Activated CD4-positive, alpha-beta memory T cell treated with anti-CD3 and anti-CD28 coated beads for 36 hours (primary cell): Measurements from ENCODE around the gene ARHGEF40. TPM values are rescaled to one million over a fixed set of nuclear protein-coding genes. Genes with fewer than 3 reads are reported as not detected.

Source experiments
- CTCF ChIA-PET: fragments of 350-600 bp; sonication (Branson Sonifier 250); formaldehyde crosslinking; loops from one replicate; lab custom pipeline; 2021; ENCODE audit warnings: antibody characterized with exemption, inconsistent platforms; lab: Charles Lee
- POLR2A ChIA-PET: fragments of 350-600 bp; sonication (Branson Sonifier 250); formaldehyde crosslinking; loops from one replicate; lab custom pipeline; 2021; ENCODE audit warnings: antibody characterized with exemption; lab: Charles Lee
- DNase-seq: peaks from one replicate; pipeline ENCODE4 v3.0.0-alpha.2; 2020
- H3K27ac Mint-ChIP-seq: one replicate; pipeline ENCODE4 v1.8.0; 2021; ENCODE audit warnings: mixed read lengths
- H3K27me3 Mint-ChIP-seq: one replicate; pipeline ENCODE4 v1.8.0; 2021; ENCODE audit warnings: mixed read lengths
- H3K36me3 Mint-ChIP-seq: one replicate; pipeline ENCODE4 v1.8.0; 2021; ENCODE audit warnings: mixed read lengths
- H3K4me1 Mint-ChIP-seq: one replicate; pipeline ENCODE4 v1.8.0; 2021; ENCODE audit warnings: low read depth, mixed read lengths
- H3K4me3 Mint-ChIP-seq: one replicate; pipeline ENCODE4 v1.8.0; 2021; ENCODE audit warnings: mild to moderate bottlenecking, mixed read lengths
- H3K9me3 Mint-ChIP-seq: one replicate; pipeline ENCODE4 v1.8.0; 2021; ENCODE audit warnings: mixed read lengths
- intact Hi-C: fragments of 100-400 bp; cut with micrococcal nuclease; formaldehyde crosslinking; loops from one replicate; pipeline ENCODE4 v1.15.1; 2023
- total RNA-seq, 2 experiments: library from RNA; stranded (reverse); gene quantifications; one replicate each; pipeline ENCODE4 v1.2.3, GENCODE V29; 2021

ARHGEF40 gene
- total RNA-seq, 2 experiments from 2014 or later, result 0.33 to 0.44 TPM

DNA sequence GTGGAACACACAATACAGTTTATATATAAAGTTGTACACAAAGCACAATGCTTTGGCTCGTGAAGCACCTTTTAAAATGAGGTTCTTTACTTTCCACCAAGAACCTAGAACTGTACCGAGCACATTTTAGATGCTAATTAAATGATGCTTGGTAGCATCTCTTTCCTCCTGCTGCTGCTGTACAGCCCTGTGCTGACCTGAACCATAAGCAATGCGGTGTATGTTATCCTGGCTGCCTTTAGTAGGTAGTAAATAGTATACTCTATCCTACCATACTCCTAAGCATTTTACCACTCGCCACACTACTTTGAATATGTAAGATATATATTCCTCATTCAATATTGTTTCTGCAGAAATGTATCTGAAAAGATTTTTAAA lies 15.3 kb upstream of the ARHGEF40 start:
- ChIA-PET CTCF (no interaction called here), POLR2A (no interaction called here)
- H3K27ac Mint-ChIP-seq, result no peak overlapping the region
- peaks cover 6% of the 10 kb centered on the region for H3K4me1 Mint-ChIP-seq
- intact Hi-C loops, result no loop called here
- no peak overlapping the region for H3K4me3 Mint-ChIP-seq
- H3K27me3 Mint-ChIP-seq, result peaks cover 3% of the 10 kb centered on the region
- H3K36me3 Mint-ChIP-seq, result no peaks in the 10 kb centered on the region
- H3K9me3 Mint-ChIP-seq, result no peaks in the 10 kb centered on the region
- no peak for DNase-seq

DNA sequence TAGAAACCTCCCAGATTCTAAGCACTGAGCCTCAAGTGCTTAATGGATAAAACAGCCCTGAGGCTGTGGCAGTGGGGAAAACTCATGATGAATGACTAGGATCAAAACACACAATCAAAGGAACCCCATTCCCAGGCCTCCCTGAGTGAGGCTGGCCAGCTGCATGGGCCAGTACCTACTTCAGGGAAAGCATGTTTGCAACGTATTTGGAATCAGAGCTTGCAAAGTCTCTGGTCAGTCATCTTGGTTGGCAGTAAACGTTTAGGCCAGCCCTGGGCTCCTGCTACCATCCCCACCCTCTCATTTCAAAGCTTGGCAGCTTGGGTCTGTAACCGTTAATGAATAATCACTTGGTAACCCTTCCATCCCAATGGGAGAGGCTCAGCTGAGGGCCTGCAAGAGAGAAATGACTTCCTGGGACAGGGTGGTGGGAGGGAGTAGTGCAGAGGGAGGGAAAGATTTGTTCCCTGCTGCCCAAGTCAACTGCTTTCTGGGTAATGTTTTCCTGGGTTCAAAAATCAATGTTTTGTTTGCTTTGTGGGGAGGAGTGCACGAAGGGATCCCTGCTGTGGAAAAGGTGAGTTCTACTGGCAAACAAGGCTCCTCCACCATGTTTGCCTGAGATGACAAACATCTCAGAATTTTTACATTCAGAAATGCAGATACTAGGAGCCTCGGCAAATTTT lies 14.5 kb upstream of the ARHGEF40 start:
- Mint-ChIP-seq H3K27ac (no peak overlapping the region), H3K36me3 (no peaks in the 10 kb centered on the region), H3K27me3 (peaks cover 7% of the 10 kb centered on the region), H3K9me3 (no peaks in the 10 kb centered on the region), H3K4me1 (peaks cover 6% of the 10 kb centered on the region), H3K4me3 (no peak overlapping the region)
- ChIA-PET CTCF (interaction anchor here (1.7 kb wide), 1 partner anchor 37 kb away, joined by 3 read pairs; no protein-coding TSS in a partner anchor), POLR2A (no interaction called here)
- intact Hi-C loops, result no loop called here
- DNase-seq, result no peak

DNA sequence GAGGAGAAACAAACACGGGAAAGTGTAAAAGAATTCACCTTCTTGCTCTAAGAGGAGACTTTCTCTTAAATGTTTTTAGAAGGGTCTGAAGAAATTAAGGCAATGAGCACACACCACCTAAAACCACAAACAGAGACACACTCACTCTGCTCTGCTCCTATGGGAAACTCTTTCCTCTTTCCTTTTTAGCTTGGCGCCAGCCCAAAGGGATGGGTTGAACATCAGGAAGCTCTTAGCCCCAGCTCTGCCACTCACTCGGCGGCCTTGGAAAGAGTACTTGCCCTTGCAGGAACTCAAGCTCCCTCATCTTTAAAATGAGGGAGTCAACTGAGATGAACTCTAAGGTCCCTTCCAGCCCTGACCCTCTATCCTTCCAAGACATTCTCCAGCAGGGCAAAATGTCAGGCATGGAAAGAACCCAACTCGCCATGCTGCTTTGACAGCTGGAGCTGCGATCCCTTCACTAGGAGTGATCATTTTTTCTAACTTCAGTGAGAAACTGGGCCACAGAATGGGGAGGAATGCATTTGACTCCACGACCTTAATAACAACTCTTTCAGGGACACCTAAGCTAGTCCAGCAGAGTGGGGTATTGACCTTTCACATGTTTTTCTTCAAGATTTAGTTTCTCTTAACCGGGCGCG lies 13.5 kb upstream of the ARHGEF40 start:
- Mint-ChIP-seq H3K4me1 (peaks cover 6% of the 10 kb centered on the region), H3K27ac (no peak overlapping the region), H3K4me3 (no peak overlapping the region), H3K27me3 (peaks cover 6% of the 10 kb centered on the region), H3K9me3 (no peaks in the 10 kb centered on the region), H3K36me3 (no peaks in the 10 kb centered on the region)
- intact Hi-C loops, result no loop called here
- POLR2A ChIA-PET, result no interaction called here
- CTCF ChIA-PET, result interaction anchor here (1.1 to 1.7 kb wide), 3 partner anchors 38 to 58 kb away, joined by 3 to 5 read pairs (median 3); partner anchors contain the start of gene SLC39A2
- no peak for DNase-seq

DNA sequence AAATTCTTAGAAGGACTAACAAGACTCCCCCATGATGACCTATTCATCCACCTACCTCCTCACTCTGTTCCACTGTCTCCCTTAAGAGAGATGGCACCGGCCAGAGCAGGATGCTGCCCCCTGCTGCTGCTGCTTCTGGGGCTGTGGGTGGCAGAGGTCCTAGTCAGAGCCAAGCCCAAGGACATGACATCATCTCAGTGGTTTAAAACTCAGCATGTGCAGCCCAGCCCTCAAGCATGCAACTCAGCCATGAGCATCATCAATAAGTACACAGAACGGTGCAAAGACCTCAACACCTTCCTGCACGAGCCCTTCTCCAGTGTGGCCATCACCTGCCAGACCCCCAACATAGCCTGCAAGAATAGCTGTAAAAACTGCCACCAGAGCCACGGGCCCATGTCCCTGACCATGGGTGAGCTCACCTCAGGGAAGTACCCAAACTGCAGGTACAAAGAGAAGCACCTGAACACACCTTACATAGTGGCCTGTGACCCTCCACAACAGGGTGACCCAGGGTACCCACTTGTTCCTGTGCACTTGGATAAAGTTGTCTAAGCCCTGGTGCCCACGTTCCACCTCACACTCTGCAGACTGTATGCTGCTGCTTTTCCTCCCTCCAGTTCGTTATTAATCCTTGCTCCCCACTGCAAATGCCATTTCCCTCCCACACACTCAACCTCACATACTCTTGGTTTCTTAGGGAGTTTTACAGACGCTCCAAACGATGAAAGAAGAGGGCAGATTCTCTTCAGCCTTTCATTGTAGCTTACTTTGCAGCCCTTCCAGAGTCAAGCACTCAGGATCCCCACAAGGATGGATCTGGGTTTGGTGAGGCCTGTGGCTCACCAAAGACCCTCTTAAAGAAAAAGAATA lies 12.1 kb upstream of the ARHGEF40 start, which contains the start of gene RNASE8:
Gene RNASE8 (plus strand): TSS at position 20 of the 873 bp plus-strand sequence. CDS start 71 bp downstream, at position 91.
- ChIA-PET CTCF (interaction anchor here (1.2 to 1.8 kb wide), 3 partner anchors 34 to 59 kb away, joined by 3 to 5 read pairs (median 5); partner anchors contain the start of gene SLC39A2), POLR2A (interaction anchor here (0.6 kb wide), 1 partner anchor 346 kb away, joined by 5 read pairs; no protein-coding TSS in a partner anchor)
- H3K36me3 Mint-ChIP-seq, result no peaks in the 10 kb centered on the region
- peaks cover 8% of the 10 kb centered on the region for H3K27me3 Mint-ChIP-seq
- H3K4me3 Mint-ChIP-seq, result no peak within 1 kb of the TSS
- intact Hi-C loops, result no loop called here
- peaks cover 6% of the 10 kb centered on the region for H3K4me1 Mint-ChIP-seq
- H3K9me3 Mint-ChIP-seq, result no peaks in the 10 kb centered on the region
- H3K27ac Mint-ChIP-seq, result no peak within 1 kb of the TSS
- no peak for DNase-seq

DNA sequence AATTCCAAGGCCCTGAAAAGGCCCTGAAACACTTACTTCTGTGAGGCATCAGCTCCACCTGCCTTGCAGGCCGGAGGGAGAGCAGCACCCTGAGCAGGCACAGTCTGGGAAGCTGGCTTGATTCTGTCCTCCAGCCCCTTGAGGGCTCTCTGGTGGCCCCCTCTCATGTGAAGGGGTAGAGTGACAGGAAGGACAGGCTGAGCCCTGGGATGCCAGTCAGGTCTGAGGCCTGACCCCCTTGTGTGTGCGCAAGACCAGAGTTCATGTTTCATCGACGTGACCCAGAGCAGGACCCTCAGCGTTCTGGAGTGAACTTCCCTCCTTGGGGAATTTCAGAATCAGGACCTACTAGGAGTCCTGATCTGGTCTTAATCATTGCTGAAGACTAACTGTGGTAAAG lies 11.2 kb upstream of the ARHGEF40 start:
- intact Hi-C loops, result no loop called here
- H3K27me3 Mint-ChIP-seq, result peaks cover 11% of the 10 kb centered on the region
- CTCF ChIA-PET, result interaction anchor here (1.5 to 1.8 kb wide), 2 partner anchors 33 to 44 kb away, joined by 5 read pairs; no protein-coding TSS in a partner anchor

DNA sequence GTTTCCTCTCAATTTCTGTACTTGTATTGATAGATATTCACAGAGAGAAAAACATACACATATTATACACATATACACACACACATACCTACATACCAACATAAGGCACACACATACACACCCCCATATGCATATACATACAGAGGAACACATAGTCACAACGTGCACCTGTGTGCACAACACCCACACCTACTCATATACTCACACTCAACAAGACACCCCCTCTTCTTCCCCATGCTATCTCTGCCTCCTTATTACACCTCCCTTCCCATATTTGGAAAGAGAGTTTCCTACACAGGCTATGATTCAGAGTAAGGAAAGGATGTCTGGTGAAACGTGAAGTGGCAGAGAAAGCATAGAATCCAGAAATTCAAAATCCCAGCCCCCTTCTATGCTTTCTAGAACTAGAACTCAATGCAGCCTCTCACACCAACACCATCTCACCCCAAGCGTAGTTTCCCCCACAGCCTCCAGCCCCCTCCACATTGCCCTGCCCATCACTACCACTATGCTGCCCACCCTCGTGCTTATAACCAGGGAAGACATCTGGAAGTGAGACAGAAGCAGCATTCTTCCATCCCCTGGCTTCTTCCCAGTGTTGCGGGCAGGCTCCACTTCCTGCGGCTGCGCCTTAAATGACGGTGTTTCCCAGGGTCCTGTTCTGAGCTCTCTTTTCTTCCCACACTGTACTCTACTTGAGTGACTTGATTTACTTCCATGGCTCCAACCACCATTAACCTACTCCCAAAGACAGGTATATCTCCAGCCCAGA lies 10.1 kb upstream of the ARHGEF40 start:
- POLR2A ChIA-PET, result no interaction called here
- H3K36me3 Mint-ChIP-seq, result no peaks in the 10 kb centered on the region
- no peaks in the 10 kb centered on the region for H3K4me1 Mint-ChIP-seq

More for the DNA sequence above, 11.2 kb upstream of the ARHGEF40 start:
- Mint-ChIP-seq H3K9me3 (no peaks in the 10 kb centered on the region), H3K27ac (no peak overlapping the region), H3K4me3 (no peak overlapping the region), H3K4me1 (peaks cover 4% of the 10 kb centered on the region), H3K36me3 (no peaks in the 10 kb centered on the region)
- DNase-seq, result no peak
- POLR2A ChIA-PET, result no interaction called here

DNA sequence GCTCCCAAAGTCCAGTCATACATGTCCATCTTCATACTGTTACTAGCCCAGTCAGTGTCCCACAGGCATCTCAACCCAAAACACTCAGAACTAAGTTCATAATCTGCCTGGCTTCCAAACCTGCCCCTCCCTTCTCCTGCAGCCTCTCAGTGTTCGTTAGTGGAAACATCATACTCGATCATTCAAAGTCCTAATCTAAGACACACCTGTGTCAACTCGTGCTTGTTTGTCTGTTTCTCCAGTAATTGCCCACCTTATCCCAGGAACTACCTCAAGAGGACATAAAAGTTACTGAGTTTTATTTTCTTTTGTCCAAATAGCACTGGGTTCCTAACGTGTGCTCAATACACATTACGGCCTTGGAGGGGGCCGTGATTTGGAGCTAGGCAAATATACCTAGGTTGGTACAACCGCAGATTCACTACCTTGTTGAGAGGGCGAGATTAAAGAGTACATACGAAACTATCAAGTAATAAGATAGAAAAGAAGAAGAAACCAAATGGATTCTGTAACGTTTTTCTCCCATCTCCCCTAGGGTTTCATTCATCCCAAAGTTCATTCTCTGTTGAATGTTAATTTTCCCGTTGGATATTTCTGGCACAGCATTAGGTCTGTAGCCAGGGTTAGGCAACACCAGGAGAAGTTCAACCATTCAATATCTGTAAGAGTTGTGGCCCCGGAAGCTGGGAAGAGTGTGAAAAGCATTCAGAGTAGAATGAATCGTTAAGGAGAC lies 9.3 kb upstream of the ARHGEF40 start:
- ChIA-PET CTCF (interaction anchor here (3.5 kb wide), 1 partner anchor 46 kb away, joined by 14 read pairs; no protein-coding TSS in a partner anchor), POLR2A (no interaction called here)
- intact Hi-C loops, result no loop called here
- Mint-ChIP-seq H3K36me3 (no peaks in the 10 kb centered on the region), H3K27ac (no peak overlapping the region), H3K4me3 (no peak overlapping the region), H3K9me3 (no peaks in the 10 kb centered on the region), H3K27me3 (peaks cover 14% of the 10 kb centered on the region), H3K4me1 (no peaks in the 10 kb centered on the region)
- no peak for DNase-seq

More for the DNA sequence above, 10.1 kb upstream of the ARHGEF40 start:
- H3K9me3 Mint-ChIP-seq, result no peaks in the 10 kb centered on the region
- DNase-seq, result no peak
- peaks cover 11% of the 10 kb centered on the region for H3K27me3 Mint-ChIP-seq
- CTCF ChIA-PET, result interaction anchor here (3.5 kb wide), 1 partner anchor 45 kb away, joined by 14 read pairs; no protein-coding TSS in a partner anchor
- H3K4me3 Mint-ChIP-seq, result no peak overlapping the region
- H3K27ac Mint-ChIP-seq, result no peak overlapping the region
- intact Hi-C loops, result no loop called here

DNA sequence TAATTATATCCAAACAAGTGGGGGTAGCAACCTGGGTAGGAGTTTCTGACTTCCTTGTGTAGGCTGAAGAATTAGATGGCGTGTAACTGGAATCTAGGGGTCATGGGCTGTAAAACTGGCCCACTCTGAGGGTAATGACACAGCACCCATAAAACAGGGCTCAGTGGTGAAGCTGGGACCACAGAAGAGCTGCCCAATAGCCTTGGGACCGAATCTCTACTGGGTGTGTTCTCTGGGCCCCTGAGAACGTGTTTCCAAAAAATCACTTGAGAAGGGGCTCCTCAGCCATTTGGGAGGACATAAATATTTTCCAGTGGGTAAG lies 8.8 kb upstream of the ARHGEF40 start:
- intact Hi-C loops, result no loop called here
- no peak for DNase-seq
- Mint-ChIP-seq H3K36me3 (no peaks in the 10 kb centered on the region), H3K27me3 (peaks cover 17% of the 10 kb centered on the region), H3K4me1 (no peaks in the 10 kb centered on the region), H3K4me3 (no peak overlapping the region), H3K27ac (no peak overlapping the region), H3K9me3 (no peaks in the 10 kb centered on the region)
- ChIA-PET CTCF (interaction anchor here (0.8 to 3.5 kb wide), 3 partner anchors 10 to 47 kb away, joined by 3 to 15 read pairs (median 14); no protein-coding TSS in a partner anchor), POLR2A (no interaction called here)

DNA sequence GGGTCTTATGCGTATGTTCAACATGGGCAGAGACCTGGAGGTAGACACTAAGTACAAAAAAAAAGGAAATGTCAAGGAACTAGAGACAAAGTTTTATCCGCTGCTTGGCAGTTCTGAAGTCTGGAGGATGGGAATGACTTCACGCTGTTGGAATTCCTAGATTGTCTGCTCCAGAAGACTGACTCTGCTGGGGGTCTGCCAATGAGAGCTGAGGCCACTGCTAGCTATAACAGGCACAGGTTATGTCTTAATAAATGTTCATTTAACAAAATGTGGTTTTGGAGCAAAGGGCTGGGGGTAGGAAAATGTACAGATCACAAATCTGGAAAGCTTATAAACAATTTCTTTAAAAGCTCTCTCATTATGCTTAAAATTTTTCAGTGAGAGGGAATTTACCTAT lies 6.6 kb upstream of the ARHGEF40 start:
- H3K4me3 Mint-ChIP-seq, result no peak overlapping the region
- H3K27ac Mint-ChIP-seq, result no peak overlapping the region
- peaks cover 33% of the 10 kb centered on the region for H3K27me3 Mint-ChIP-seq

DNA sequence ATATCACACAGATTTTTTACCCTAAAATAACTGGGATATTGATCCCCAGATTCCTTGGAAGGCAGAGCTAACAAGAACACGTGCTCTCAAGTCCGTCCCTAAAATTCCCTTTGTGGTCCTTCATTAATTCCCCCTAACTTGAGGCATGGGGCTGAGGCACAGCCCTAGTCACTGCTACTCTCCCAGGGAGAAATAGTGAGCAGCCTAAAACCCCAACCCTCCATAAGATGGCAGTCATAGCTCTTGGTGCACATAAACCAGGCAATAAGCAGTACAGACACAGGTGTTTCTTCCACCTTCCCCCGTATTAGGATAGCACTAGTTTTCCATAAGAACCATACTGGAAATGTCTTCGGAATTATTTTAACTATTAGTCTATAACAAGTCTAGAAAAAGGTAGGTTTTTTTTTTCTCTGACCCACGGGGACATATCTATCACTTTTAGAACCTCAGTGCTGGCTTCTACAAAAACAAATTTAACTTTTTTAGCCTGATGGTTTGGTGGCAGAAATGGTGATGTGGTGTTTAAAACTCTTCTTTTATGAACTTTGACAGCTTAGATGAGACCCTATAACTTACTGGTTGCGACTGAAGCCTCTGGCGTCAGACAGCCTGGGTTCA lies 3.1 kb upstream of the ARHGEF40 start:
- DNase-seq, result no peak
- POLR2A ChIA-PET, result interaction anchor here (2.6 kb wide), 1 partner anchor 37 kb away, joined by 10 read pairs; no protein-coding TSS in a partner anchor
- intact Hi-C loops, result no loop called here
- Mint-ChIP-seq H3K27me3 (peaks cover 55% of the 10 kb centered on the region), H3K27ac (no peak overlapping the region), H3K9me3 (no peaks in the 10 kb centered on the region), H3K4me3 (no peak overlapping the region), H3K36me3 (no peaks in the 10 kb centered on the region), H3K4me1 (peaks cover 30% of the 10 kb centered on the region)
- CTCF ChIA-PET, result interaction anchor here (0.7 to 4.6 kb wide), 10 partner anchors 17 to 96 kb away, joined by 3 to 86 read pairs (median 8); no protein-coding TSS in a partner anchor

More for the DNA sequence above, 6.6 kb upstream of the ARHGEF40 start:
- H3K4me1 Mint-ChIP-seq, result peaks cover under 1% of the 10 kb centered on the region
- no peak for DNase-seq
- no peaks in the 10 kb centered on the region for H3K9me3 Mint-ChIP-seq
- ChIA-PET POLR2A (no interaction called here), CTCF (interaction anchor here (3.0 to 3.5 kb wide), 2 partner anchors 29 to 49 kb away, joined by 14 to 15 read pairs; no protein-coding TSS in a partner anchor)
- intact Hi-C loops, result no loop called here
- no peaks in the 10 kb centered on the region for H3K36me3 Mint-ChIP-seq
